Activated gamma-delta T cell (primary cell): ENCODE data around the gene TGFBRAP1.

ENCODE experiments used
- DNase-seq: peaks from one replicate; lab custom pipeline; 2025; lab: John Stamatoyannopoulos, UW
- total RNA-seq, 2 donors: gene quantifications; one replicate each; lab custom pipeline; 2026; lab: John Stamatoyannopoulos, UW

Gene TGFBRAP1, protein sequence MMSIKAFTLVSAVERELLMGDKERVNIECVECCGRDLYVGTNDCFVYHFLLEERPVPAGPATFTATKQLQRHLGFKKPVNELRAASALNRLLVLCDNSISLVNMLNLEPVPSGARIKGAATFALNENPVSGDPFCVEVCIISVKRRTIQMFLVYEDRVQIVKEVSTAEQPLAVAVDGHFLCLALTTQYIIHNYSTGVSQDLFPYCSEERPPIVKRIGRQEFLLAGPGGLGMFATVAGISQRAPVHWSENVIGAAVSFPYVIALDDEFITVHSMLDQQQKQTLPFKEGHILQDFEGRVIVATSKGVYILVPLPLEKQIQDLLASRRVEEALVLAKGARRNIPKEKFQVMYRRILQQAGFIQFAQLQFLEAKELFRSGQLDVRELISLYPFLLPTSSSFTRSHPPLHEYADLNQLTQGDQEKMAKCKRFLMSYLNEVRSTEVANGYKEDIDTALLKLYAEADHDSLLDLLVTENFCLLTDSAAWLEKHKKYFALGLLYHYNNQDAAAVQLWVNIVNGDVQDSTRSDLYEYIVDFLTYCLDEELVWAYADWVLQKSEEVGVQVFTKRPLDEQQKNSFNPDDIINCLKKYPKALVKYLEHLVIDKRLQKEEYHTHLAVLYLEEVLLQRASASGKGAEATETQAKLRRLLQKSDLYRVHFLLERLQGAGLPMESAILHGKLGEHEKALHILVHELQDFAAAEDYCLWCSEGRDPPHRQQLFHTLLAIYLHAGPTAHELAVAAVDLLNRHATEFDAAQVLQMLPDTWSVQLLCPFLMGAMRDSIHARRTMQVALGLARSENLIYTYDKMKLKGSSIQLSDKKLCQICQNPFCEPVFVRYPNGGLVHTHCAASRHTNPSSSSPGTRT
- 68.7 to 81.4 reads per million in 2 donors for total RNA-seq

DNA sequence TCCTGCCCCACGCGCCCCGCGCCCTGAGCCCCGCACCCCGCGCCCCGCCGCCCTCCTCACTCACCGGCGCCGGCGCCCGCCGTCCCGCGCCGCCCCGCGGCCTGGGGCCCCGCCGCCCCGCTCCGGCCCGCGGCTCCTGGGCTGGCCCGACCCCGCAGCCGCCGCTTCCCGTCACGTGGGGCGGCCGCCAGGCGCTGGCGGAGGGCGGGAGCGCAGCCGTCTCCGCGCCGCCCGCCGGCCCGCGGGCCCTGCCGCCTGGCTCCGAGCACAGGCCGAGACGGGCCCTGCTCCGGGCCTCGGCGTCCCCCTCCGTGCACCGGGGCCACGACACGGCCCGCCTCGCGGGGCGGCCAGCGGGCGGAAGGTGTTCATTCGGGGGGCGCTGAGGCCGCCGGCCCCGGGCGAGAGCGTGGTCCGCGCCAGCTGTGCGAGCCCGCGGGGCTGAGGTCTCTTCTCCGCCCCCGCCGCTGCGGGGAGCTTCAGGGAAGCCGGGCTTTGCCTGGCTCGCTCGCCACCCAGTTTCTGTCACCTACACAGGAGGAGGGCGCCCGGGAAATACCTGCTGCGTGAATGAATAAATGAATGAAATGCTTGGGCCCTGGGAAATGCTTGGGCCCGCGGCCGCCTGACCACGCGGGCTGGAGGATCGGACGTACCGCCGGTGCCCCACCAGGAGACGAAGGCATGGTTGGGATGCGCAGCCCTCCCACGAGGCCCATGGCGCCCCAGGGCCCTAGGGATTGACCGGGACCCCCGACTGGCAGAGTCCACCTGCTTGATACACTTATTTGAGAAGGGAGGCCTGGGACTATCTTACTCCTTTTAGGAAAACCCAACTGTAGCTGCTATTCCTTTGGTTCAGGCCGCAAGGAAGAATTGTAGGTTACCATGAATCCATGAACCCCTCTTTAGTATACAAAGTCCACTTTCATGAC, at the start of gene TGFBRAP1:
Gene TGFBRAP1 (minus strand): TSS at position 175 of the 935 bp plus-strand sequence. CDS start 21,434 bp downstream, outside the sequence.
- peak; percentile 56 for DNase-seq

DNA sequence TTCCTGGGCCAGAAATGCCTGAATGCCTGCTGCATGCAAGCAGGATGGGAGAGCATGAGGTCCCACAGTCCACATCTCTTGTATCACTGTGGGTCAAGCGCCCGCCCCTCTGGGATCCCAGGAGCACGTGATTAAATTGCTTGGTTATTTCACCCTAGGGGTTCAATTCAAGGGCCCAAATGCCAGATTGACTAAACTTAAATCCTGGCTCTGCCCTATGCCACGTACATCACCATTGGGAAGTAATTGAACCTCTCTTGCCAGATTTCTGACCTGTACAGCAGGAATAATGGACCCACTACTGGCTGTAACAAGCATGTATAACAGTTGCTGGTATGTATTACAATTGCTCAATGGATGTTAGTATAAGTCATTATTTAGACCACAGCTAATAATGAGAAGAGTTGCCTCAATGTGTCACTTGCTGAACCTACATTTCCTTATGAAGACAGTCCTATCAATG, 49.4 kb upstream of the TGFBRAP1 start:
- no peak for DNase-seq

DNA sequence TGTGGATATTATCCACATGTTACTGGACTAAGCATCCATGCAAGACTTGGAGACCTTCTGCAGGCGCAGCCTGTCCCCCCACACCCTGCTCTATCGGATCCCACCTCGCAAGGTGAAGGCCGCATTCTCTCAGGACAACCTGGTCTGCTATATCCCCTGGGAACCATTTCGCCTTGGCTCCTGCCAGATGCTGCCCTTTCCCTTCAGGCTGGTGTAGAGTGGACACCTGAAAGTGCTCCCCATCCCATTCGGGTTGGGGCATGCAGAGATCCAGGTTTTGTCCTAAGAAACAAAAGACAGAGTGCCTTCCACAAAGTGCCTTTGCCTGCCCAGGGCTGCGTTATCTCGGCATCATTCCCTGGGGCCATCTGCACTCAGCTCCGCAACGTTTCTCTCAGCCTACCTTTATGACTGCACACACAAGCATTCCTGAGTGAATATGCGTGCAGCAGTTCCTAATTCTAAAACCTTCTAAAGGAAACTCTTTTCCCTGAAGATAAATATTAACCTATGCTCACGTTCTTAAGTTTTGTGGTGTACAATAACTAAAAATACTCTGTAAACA, 48.8 kb upstream of the TGFBRAP1 start:
- no peak for DNase-seq

DNA sequence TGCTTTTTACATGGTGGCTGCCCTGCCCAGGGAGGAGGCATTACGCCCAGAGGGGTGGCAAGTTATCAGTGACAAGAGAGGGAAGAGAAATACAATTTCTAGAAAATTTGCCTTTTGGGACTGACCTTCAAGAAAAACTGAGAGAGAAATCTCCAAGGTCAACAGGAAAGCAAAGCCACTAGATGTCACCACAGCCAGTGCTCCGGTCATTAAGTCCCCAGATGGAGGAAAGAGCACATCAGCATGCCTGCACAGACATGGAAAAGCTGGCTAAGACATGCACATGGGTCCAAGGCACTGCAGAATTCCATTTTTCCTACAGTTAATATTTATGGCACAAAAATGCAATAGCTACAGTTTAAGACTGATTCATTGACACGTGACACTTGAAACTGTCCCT, 48.3 kb upstream of the TGFBRAP1 start:
- DNase-seq: no peak

DNA sequence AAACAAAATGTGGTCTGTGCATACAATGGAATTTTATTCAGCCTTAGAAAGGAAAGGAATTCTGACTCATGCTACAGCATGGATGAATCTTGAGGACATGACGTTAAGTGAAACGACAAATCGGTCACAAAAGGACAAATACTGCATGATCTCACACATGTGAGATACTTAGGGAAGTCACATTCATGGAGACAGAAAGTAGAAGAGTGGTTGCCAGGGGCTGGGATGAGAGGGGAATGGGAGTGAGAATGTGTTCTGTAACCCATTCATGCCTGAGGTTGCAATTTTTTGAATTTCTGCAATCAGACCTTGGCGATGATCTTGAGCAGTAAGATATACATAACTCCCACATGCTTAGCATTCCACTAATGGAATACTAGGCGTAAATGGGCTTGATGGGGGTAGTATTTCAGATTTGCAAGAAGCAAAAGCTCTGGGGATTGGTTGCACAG, 47.3 kb upstream of the TGFBRAP1 start:
- DNase-seq: no peak

DNA sequence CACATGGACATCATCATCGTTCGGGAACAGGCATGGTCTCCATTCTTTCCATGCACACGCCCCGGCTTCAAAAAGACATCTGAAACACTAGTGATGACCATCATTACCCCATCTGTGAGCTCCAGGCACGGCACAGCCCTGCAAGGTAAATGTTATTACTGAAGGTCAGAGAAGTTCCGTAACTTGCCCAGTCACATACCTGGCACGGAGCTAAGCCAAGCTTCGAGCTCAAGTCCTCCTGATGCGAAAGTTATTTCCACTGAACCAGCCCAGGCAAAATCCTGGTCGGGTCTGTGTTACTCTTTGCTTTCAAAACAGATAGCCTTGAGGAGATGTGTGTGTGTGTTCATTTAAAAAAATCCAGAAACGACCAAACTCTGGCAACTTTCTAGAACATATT, 46.5 kb upstream of the TGFBRAP1 start:
- DNase-seq: no peak

DNA sequence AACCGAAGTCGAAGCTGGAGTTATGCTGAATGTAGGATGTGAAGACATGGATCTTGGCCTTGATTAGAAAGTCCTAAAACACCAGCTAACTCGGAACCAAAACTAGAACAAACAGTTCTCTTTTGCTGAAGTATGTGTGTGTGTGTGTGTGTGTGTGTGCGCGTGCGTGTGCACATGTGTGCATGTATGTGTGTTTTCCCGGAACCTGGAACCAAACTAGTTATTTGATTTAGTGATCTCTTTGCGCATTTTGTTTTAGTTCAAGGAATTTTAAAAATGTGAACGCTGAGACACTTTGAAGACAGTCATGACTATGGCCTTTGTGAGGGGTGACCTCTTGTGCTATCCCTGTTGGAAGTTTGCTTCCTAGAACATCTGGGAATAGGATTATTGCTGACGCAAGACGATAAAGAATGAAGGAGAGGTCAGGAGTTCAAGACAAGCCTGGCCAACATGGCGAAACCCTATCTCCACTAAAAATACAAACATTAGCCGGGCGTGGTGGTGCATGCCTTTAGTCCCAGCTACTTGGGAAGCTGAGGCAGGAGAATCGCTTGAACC, 45.5 kb upstream of the TGFBRAP1 start:
- no peak for DNase-seq

DNA sequence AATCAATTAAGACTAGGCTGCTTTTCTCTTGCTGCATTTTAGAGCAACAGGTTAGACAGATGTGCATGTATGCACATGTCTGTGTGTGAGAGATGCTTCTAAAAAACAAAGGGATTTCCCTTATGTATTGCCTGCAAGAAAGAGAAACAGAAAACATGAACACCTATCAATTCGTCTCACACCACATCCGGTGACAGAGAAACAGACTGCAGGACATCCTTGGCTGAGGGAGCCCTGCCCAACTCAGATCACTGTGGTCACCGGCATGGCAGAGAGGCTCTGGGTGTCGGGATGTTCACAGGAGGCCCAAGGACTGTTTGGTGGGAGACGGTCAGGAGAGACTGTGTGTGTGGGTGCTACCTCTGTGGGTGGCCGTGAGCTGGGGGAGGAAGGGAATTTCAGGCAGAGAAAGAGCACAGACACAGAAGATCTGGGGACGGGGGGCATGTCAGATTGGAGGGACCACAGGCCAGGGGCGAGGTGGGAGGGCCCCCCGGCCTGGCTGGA, 44.4 kb upstream of the TGFBRAP1 start:
- DNase-seq: no peak

DNA sequence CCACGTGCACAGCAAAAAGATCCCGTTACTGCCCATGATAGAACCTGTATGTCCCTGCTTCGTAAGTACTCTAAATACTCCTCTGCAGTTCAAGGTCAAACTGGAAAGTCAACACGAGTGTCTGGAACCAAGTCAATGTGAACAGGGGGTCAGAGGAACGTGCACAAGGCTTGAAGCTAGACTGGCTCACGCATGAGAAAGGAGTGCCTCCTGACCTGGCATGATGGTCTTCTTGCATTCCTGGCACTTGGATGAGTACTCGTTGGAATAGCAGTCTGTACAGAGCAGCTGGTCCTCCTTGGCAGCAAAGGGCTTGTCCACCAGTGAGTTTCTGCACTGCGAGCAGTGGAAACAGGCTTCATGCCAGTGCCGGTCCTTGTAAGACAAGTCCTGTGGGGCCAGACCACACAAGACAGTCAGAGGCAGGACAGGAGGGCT, 43.8 kb upstream of the TGFBRAP1 start:
- DNase-seq: no peak

DNA sequence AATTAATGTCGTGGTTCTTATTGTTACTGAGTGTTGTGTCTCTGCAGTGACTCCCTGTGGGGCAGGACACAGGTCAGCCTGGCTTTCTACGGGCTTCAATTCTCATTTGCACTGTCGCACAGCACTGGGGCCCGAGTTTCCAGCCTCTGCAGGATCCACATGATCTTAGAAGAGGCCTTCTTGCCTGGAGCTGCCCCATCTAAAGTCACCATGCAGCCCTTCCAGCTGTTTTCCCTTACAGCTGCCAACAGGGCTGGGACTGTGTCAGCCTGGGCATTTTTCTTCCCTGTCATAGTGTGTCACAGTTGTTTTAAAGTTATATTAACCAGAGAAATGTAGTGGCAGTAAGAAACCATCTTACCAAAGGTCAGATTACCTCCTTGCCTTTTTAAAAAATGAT, 42.3 kb upstream of the TGFBRAP1 start:
- DNase-seq: no peak

DNA sequence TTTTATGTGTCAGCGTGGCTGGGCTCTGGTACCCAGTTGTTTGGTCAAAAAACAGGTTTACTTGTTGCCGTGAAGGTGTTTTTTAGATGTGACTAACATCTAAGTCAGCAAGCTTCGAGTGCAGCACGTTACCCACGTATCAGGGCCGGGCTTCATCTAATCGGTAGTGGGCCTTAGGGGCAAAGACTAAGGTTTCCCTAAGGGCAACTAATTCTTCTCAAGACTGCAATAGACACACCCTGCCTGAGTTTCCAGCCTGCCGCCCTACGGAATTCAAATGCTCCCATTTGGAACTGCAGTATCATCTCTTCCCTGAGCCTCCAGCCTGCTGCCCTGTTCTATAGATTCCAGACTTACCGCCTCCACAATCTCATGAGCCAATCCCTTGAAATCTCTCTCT, 41.6 kb upstream of the TGFBRAP1 start:
- DNase-seq: no peak

DNA sequence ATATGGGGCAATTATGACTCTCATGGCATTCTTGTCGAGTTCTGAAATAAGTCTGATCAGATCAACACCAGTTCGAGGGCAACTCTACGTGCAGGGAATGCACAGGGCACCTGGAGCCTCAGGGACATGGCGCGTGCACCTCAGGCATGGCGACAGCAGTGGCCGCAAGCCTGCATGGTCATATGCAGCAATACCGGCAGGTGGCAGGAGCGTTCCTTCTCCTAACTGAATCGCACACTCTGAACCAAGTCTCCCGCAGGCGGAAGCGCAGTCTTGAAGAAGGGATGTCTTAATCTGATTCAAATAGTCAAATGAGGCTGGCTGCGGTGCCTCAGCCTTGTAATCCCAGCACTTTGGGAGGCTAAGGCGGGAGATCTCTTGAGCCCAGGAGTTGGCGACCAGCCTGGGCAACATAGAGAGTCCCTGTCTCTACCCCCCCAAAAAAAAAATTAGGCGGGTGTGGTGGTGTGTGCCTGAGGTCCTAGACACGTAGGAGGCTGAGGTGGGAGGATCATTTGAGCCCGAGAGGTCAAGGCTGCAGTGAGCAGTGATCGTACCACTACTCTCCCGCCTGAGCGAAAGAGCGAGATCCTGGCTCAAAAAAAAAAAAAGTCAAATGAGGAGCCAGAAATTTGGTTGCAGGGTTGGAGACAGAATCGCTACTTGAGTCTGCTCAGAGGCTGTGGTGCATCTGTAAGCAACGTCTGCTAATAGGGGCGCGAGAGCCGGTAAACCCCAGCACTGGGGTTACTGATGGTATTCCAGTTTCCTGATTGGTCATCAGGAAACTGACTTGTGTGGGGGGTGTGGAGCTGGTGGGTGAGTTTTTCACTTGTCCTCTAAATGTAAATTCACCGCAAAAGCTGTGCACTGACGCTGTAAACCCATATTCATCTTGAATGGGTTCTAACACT, 40.5 kb upstream of the TGFBRAP1 start:
- DNase-seq: peak; percentile 13

DNA sequence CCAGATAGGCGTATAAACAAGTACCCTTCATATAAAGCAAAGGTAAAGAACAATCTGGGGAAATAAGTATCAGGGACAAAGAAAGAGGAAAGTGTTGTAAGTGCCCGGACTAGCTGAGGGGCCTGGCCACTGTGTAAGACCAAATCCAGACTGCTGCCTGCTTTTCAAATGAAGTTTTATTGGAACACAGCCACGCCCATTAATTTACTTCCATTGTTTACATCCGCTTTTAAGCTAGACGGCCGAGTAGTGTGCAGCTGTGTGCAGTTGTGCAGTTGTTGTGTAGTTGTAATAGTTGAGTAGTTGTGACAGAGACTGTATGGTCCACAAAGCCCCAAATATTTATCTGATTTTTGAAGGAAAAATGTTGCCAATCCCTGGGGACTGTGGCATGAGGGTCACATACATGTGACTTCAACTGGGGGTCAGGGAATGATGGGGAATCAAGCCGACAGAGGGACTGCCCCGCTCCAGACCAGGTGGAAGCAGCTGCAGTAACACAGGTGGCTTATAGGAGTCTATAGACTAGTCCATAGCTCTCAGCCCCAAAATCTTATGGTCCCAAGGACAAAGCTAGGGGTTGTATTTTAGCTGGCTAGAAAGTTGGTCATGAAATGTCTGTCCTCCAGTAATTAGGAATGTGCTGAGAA, 39.3 kb upstream of the TGFBRAP1 start:
- no peak for DNase-seq

DNA sequence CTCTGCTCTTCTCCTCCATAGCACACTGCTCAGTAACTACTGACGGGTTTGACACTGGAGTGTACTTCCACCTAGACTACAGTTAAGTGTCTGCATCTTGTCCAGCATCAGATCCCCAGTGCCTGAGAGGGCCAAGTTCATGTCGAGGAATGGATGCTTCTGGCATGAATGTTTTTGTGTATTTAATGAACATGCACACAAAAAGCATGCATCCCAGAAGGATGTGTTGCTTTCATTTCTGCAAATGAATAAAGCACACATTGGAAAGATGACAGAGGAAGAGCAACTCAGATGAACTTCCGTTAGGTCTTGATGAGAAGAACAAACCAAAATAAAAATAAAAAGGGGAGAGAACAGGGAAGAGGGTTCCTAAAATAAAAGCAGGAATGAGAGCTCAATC, 35.7 kb upstream of the TGFBRAP1 start:
- no peak for DNase-seq

DNA sequence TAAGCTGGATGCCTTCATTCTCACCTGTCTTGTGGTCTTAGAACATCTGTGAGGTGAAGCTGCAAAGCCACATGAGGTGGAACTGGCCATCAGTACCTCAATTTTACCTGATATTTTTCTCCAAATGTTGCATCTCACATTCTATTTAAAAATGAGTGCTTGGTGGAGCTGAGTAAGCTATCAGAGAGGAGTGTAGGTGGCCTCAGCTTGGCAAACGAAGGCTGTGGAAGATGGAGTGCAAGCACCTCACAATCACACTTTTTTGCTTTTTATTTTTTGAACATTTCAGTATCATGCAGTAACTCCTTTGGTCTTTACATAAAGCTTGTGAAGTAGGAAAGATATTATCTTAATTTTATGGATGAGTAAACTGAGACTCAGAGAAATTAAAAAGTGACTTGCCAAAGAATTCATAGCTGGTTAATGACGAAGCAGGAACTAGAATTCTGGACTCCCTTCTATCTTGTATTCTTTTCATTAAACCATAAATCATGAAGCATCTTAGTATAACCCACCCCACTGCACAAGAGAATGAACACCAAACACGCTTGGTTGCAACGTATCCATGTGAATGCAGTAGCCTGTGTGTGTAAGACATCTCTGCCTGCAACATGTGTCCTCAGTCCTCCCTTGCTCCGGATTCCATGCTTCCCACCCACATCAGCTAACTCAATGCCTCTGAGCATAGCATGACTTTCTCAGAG, 35.1 kb upstream of the TGFBRAP1 start:
- no peak for DNase-seq

DNA sequence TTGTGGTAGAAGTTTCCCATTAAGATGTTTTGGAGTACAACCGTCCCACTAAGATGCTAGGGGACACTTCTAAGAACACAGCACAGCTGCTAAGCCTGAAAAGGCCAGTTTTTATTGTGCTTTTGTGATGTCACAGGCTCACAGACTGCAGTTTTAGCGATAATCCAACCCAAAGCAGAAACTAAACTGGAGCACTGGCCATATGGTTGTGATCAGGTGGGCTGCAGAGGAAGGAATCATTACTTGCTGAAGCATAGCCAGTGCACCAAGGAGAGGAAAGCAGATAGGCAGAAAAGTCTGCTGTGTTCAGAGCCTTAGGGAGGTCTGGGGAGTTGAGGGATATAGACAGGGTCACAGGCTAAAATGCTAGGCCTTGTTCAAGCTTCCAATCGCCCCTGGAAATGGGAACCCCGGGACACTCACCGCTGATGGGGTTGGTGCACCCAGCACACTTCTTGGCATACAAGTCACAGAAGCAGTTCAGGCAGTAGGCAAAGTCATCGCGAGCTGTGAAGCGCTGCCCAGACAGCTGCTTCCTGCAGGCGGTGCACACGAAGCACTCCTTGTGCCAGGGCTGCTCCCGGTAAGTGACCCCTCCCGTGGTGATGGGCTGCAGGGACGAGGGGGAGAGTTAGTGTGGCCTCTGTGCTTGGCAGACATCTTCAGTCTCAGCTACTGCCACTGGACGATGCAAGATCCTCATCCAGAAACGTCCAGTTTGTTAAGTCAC, 33.5 kb upstream of the TGFBRAP1 start:
- no peak for DNase-seq

DNA sequence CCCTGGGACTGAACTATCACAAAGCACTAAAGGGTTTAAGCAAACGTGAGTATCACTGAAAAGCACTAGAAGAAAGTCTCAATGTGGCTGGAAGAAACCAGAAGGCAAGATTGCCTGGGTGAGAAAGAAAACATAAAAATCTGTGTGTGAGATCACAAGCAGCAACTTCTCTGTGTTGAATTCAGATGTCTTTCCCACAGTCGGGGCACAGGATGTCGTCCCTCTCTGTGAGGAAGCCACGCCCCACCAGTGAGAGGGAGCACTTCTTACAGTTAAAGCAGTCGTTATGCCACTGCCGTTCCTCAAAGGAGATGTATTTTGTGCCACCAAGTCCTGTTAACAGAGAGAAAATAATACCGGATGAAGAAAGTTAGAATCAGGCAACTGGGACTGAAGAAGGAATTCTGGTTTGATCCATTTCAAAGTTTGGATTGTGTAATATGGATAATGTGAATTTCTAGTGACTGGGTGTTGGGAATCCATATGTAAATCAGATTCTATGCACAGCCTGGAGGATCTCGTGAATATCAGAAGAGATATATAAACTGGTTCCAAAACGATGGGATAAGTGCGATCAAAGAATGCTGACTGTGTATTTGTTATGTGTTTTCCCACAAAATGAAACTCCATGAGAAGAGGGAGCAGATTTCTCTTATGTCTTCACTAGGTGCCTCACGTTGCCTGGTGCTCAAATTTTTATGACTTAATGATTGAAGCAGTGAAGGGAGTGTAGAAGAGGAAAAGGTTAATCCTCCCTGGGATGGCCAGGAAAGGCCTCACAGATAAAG, 31.8 kb upstream of the TGFBRAP1 start:
- no peak for DNase-seq
